HFFc6 (cell line): ENCODE results near the gene RPL18. TPM values are rescaled to one million over a fixed set of nuclear protein-coding genes. Genes with fewer than 3 reads are reported as not detected.
A peak's percentile ranks its signal among the peaks of the same experiment; 100 is the strongest.

Experiments used
- DNase-seq: peaks from one replicate; pipeline ENCODE4 v3.0.0-alpha.2; 2018
- H3K27ac Mint-ChIP-seq: 2 replicates; pipeline ENCODE4 v1.8.0; 2020; ENCODE audit warnings: mild to moderate bottlenecking, mixed read lengths
- H3K27me3 Mint-ChIP-seq: 2 replicates; pipeline ENCODE4 v1.8.0; 2021; ENCODE audit warnings: mild to moderate bottlenecking, moderate library complexity, mixed read lengths; ENCODE audit not compliant: insufficient read depth
- H3K36me3 Mint-ChIP-seq: 2 replicates; pipeline ENCODE4 v1.8.0; 2021; ENCODE audit warnings: low read depth, mixed read lengths
- H3K4me1 Mint-ChIP-seq: 2 replicates; pipeline ENCODE4 v1.8.0; 2020; ENCODE audit warnings: low read depth, mixed read lengths
- H3K4me3 Mint-ChIP-seq: 2 replicates; pipeline ENCODE4 v1.8.0; 2020; ENCODE audit warnings: mild to moderate bottlenecking, moderate library complexity, mixed read lengths
- H3K9me3 Mint-ChIP-seq: 2 replicates; pipeline ENCODE4 v1.8.0; 2020; ENCODE audit warnings: mild to moderate bottlenecking, mixed read lengths
- total RNA-seq, 6 experiments: library from RNA; stranded (reverse); fragmentation: NEBNext Ultra II Directional; extraction: Animal tissue kit (Norgen Biotek cat#: 25700); gene quantifications; 2 replicates in 1 of 6; 3 replicates in 5 of 6; pipeline ENCODE4 v1.2.3, GENCODE V29; 2021
- TF ChIP-seq, protein P1 (sequence below): fragments of 200-600 bp; sonication (generic); IDR thresholded peaks from 2 replicates; pipeline ENCODE4 v1.5.0; 2021; ENCODE audit warnings: antibody characterized with exemption, mild to moderate bottlenecking

The RPL18 gene
- total RNA-seq, 6 experiments from 2014 or later, result 1,359 to 1,448 (median 1,407) TPM

DNA sequence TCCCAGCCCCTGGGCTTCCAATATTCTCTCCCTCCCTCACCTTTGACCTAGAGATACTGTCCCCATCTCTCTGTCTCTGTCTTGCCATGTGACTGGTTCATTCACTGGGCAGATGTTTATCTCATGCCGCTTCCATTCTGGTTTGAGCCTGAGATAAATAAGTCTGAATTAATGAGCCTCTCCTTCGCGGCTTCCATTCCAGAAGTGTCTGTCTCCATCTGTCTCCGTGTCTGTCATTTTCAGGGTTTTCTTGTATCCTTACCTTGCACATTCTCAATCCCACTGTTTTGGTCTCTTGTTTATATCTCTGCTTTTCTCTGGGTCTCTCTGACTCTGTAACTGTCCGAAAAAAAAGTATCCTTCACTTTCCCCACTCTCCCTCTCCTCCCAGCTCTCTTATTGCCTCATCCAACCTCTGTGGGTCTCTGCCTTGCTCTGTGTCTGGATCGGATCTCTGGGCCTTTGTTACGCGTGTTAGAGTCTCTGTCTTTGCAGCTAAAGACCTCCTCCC lies 4.6 kb upstream of the RPL18 start:
- no peaks in the 10 kb centered on the region for H3K9me3 Mint-ChIP-seq
- H3K27me3 Mint-ChIP-seq, result peaks cover 4% of the 10 kb centered on the region
- peaks cover 38% of the 10 kb centered on the region for H3K4me1 Mint-ChIP-seq
- peak overlapping the region; percentile 89 for H3K4me3 Mint-ChIP-seq
- DNase-seq, result no peak
- TF ChIP-seq, protein P1, sequence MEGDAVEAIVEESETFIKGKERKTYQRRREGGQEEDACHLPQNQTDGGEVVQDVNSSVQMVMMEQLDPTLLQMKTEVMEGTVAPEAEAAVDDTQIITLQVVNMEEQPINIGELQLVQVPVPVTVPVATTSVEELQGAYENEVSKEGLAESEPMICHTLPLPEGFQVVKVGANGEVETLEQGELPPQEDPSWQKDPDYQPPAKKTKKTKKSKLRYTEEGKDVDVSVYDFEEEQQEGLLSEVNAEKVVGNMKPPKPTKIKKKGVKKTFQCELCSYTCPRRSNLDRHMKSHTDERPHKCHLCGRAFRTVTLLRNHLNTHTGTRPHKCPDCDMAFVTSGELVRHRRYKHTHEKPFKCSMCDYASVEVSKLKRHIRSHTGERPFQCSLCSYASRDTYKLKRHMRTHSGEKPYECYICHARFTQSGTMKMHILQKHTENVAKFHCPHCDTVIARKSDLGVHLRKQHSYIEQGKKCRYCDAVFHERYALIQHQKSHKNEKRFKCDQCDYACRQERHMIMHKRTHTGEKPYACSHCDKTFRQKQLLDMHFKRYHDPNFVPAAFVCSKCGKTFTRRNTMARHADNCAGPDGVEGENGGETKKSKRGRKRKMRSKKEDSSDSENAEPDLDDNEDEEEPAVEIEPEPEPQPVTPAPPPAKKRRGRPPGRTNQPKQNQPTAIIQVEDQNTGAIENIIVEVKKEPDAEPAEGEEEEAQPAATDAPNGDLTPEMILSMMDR, result no peak
- peak overlapping the region; percentile 94 for H3K27ac Mint-ChIP-seq
- H3K36me3 Mint-ChIP-seq, result peaks cover 26% of the 10 kb centered on the region

DNA sequence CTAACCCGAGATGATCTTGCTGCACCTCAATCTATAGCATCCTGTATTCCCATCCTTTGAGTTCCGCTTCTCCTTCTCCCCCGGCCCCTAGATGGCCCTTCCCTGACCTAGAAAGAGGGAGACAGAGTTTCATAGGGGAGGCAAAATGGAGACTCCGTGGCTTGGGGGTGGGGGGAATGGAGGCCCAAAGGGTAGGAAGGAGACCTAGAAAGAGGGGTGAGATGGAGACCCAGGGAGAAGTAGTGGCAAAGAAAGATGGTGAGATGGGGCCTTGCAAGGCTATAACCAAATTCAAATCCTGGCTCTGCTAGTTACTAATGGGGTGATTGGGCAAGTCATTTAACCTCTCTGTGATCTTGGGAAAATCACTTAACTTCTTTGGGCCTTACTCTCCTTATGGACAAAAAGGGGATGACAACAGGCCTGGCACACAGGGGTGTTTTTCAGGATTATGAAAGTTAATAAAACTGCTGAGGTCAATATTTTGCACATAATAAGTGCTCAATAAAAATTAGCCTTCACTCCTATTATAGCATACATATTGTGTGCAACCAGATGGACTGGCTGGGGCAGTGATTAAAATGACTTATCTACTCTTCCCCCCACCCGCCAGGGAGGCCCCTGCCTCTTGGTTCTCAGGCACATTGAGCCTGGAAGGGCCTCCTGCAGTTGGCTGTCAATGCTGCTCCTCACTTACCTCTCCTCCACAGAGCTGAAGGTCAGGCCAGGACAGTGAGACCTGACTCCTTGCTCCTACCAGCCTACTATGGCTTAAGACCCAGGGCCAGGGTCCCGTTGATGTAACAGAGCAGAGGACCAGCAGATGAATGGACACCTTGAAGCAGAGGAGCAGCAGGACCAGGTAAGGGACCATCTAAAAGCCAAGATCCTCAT lies 961 bp upstream of the RPL18 start:
- TF ChIP-seq, protein P1, result peak; percentile 48
- Mint-ChIP-seq H3K4me1 (peaks cover 48% of the 10 kb centered on the region), H3K27me3 (peaks cover 9% of the 10 kb centered on the region), H3K9me3 (no peaks in the 10 kb centered on the region), H3K27ac (peak overlapping the region; percentile 99), H3K4me3 (peak overlapping the region; percentile 94), H3K36me3 (peaks cover 55% of the 10 kb centered on the region)
- peak; percentile 53 for DNase-seq

DNA sequence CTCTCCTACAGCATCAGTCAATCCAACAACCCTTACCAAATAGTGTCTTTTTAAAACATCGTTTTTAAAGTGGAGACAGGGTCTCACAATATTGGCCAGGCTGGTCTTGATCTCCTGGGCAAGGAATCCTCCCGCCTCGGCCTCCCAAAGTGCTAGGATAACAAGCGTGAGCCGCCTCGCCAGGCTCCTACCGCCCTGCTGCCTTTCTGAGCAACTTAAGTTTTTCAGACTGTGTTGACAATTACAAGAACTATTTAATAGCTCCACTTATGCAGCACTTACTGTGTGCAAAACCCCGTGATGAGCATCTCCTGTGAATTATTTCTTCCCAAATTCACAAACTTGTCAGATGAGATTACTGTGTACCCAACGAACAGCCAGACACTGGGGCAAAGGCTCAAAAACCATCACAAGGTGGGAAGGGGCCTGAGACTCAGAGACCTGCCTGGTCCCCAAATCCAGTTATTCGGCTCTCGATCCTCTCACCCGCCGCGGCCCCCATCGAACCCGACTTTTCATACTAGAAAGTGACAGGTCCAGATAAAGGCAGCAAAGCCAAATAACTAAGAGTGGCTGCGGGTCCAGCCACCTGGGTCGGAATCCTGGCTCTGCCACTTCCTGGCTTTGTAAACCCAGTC lies 581 bp downstream of the RPL18 start:
- peak overlapping the region; percentile 99 for H3K27ac Mint-ChIP-seq
- no peak for DNase-seq
- H3K4me1 Mint-ChIP-seq, result peaks cover 38% of the 10 kb centered on the region
- no peaks in the 10 kb centered on the region for H3K9me3 Mint-ChIP-seq
- H3K27me3 Mint-ChIP-seq, result peaks cover 20% of the 10 kb centered on the region
- H3K36me3 Mint-ChIP-seq, result peaks cover 48% of the 10 kb centered on the region
- TF ChIP-seq, protein P1, result no peak
- H3K4me3 Mint-ChIP-seq, result peak overlapping the region; percentile 94

DNA sequence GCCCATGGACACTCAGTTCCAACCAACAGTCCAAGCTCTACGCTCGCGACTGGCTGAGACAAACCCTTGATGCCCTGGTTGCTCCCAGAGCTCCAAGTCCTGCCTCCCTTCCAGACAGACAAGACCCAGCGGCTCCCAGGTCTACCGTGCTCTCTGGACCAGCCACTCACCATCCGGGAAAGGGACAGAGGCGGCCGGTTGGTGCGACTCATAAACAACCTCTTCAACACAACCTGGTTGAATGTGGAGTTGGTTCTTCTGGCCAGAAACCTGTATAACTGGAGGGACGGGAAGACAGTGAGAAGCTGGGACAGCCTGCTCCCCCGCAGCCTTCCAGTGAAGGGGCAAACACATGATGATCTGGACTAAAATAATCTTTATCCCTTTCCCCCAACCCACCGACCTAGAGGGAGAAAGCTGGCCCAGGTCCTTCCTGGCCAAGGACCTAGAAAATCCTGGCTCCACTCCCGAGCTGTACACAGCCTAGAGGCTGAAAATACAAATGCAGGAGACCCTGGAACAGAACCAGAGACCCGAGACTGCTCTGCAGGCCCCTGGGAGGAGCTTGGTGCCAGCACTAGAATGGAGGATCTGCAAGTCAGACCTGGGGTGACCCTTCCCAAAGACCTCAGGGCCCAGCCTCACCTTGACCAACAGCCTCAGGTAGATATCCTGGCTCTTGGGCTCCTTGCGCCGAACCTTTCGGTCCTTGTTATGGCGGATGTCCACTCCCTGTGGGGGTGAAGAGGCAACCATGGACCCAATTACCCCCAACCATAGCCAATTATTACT lies 1.6 kb downstream of the RPL18 start:
- H3K9me3 Mint-ChIP-seq, result no peaks in the 10 kb centered on the region
- peaks cover 20% of the 10 kb centered on the region for H3K27me3 Mint-ChIP-seq
- H3K27ac Mint-ChIP-seq, result peak overlapping the region; percentile 99
- H3K36me3 Mint-ChIP-seq, result peaks cover 43% of the 10 kb centered on the region
- H3K4me1 Mint-ChIP-seq, result peaks cover 31% of the 10 kb centered on the region
- TF ChIP-seq, protein P1, result no peak
- DNase-seq, result no peak
- H3K4me3 Mint-ChIP-seq, result peak overlapping the region; percentile 94

DNA sequence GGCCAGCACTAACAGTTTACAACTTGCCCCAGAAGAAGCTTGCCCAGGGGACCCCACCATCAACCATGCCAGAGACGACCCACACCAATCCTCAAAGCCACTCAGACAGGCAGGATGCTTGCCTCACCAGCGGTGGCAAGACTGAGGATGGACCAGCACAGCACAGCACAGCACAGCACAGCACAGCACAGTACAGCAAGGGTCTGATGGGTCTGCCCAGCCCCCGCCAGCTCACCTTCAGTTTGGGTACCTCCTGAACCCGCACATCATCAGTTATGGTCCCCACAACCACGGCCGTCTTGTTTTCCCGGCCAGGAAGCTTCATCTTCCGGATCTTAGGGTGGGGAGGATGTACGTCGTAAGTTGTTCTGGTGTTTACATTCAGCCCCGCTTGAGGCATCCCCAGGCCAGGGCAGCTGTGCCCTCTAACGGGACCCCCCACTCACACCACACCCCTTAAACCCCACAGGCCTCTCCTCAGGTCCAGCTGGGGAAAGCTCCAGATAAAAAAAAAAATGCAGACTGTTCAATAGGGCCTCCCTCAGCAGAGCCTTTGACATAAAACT lies 2.4 kb downstream of the RPL18 start:
- H3K4me1 Mint-ChIP-seq, result peaks cover 28% of the 10 kb centered on the region
- no peaks in the 10 kb centered on the region for H3K9me3 Mint-ChIP-seq
- DNase-seq, result no peak
- peak overlapping the region; percentile 99 for H3K27ac Mint-ChIP-seq
- peaks cover 25% of the 10 kb centered on the region for H3K27me3 Mint-ChIP-seq
- H3K4me3 Mint-ChIP-seq, result peak overlapping the region; percentile 94
- TF ChIP-seq, protein P1, result no peak
- peaks cover 38% of the 10 kb centered on the region for H3K36me3 Mint-ChIP-seq
